Measurements from ENCODE around the gene DLX4.

GRCh38 chr17:49964303-49964768, 4.7 kb upstream of the DLX4 start:
- no peak for TF ChIP-seq MLX (CRISPR knock-in tag; IDR thresholded peaks at IDR 0.05)
- TF ChIP-seq CREB1 (CRISPR knock-in tag; IDR thresholded peaks at IDR 0.05): no peak
- TF ChIP-seq EMX1 (CRISPR knock-in tag; IDR thresholded peaks at IDR 0.05): no peak
- TF ChIP-seq TEAD4 (CRISPR knock-in tag; IDR thresholded peaks at IDR 0.05): no peak
- TF ChIP-seq E2F4 (CRISPR knock-in tag; IDR thresholded peaks at IDR 0.05; ENCODE audit: borderline replicate concordance, low read depth): no peak
- TF ChIP-seq CTCF (IDR thresholded peaks at IDR 0.05): no peak
- TF ChIP-seq PREB (CRISPR knock-in tag; IDR thresholded peaks at IDR 0.05; ENCODE audit: borderline replicate concordance): no peak
- TF ChIP-seq ATF2 (CRISPR knock-in tag; IDR thresholded peaks at IDR 0.05; ENCODE audit: borderline replicate concordance, low read depth): no peak
- no peak for TF ChIP-seq JUN (CRISPR knock-in tag; IDR thresholded peaks at IDR 0.05)
- TF ChIP-seq SMAD4 (CRISPR knock-in tag; IDR thresholded peaks at IDR 0.05): no peak
- no peak for TF ChIP-seq NR3C1 (CRISPR knock-in tag; conservative IDR thresholded peaks at IDR 0.05; ENCODE audit: low read depth)
- no peak for TF ChIP-seq RELA (CRISPR knock-in tag; IDR thresholded peaks at IDR 0.05; ENCODE audit: borderline replicate concordance)
- TF ChIP-seq GRHL2 (CRISPR knock-in tag; IDR thresholded peaks at IDR 0.05; ENCODE audit: insufficient replicate concordance, severe bottlenecking): no peak
- no peak for TF ChIP-seq CBFB (CRISPR knock-in tag; IDR thresholded peaks at IDR 0.05; ENCODE audit: low read depth)
